Measurements from ENCODE around the gene FER1L5.

Gene FER1L5

GRCh38 chr2:96669539-96670215 is 27.1 kb downstream of the FER1L5 start:
- Histone ChIP-seq H3K4me1 (no peaks in the 10 kb centered on the region), H3K9me3 (ENCODE audit: control insufficient read depth, low read length) (no peaks in the 10 kb centered on the region), H3K79me2 (no peaks in the 10 kb centered on the region), H3K27me3 (ENCODE audit: control insufficient read depth, insufficient read depth, low read length) (no peaks in the 10 kb centered on the region), H3K4me3 (ENCODE audit: low read depth, low read length) (no peak overlapping the region), H3K4me2 (ENCODE audit: low read length) (no peak overlapping the region), H3K9ac (no peak overlapping the region), H3K27ac (no peak overlapping the region), H2AFZ (no peak overlapping the region), H3K36me3 (ENCODE audit: control insufficient read depth, insufficient read depth, low read length) (no peaks in the 10 kb centered on the region)
- no peak for TF ChIP-seq CTCF (IDR thresholded peaks at IDR 0.05)

- no peak overlapping the region for H3K27ac ChIP-seq
- no peaks in the 10 kb centered on the region for H3K79me2 ChIP-seq
- H3K27me3 ChIP-seq (ENCODE audit: control insufficient read depth, insufficient read depth, low read length) = no peaks in the 10 kb centered on the region
- H3K4me2 ChIP-seq (ENCODE audit: low read length) = peak overlapping the region; percentile 59
- TF ChIP-seq CTCF (IDR thresholded peaks at IDR 0.05) = no peak
- peak overlapping the region; percentile 66 for H2AFZ ChIP-seq
- H3K36me3 ChIP-seq (ENCODE audit: control insufficient read depth, insufficient read depth, low read length) = no peaks in the 10 kb centered on the region
- peak overlapping the region; percentile 27 for H3K4me3 ChIP-seq (ENCODE audit: low read depth, low read length)
- no peaks in the 10 kb centered on the region for H3K9me3 ChIP-seq (ENCODE audit: control insufficient read depth, low read length)
- no peak overlapping the region for H3K9ac ChIP-seq
- H3K4me1 ChIP-seq = peaks cover 7% of the 10 kb centered on the region
These were observed 37.3 kb downstream of the FER1L5 start for GRCh38 chr2:96679848-96680247.

DNA sequence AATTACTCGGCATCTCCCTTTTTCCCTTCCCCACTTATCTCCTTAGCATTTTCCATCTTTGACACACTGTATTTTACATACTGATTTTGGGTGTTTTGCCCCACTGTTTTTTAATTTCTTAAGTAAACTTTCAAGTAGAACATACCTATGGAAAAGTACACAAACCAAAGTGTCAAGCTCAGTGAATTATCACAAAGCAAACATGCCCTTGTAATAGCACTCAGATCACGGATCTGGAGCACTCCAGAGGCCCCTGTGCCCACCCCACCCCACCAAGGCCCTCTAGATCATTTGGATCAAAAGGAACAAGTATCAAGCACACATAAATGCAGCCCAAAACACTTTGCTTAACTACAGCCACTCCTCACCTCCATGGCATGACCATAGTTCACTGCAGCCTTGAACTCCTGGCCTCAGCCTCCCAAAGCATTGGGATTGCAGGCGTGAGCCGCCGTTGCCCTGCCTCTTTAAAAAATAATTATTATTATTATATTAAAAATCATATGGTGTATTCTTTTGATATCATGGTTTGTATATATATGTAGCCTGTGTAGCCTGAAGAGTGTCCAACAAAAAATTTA is 38.1 kb downstream of the FER1L5 start:
- TF ChIP-seq CTCF (IDR thresholded peaks at IDR 0.05) = no peak
- Histone ChIP-seq H2AFZ (no peak overlapping the region), H3K9me3 (ENCODE audit: control insufficient read depth, low read length) (no peaks in the 10 kb centered on the region), H3K27ac (no peak overlapping the region), H3K4me2 (ENCODE audit: low read length) (no peak overlapping the region), H3K4me3 (ENCODE audit: low read depth, low read length) (no peak overlapping the region), H3K79me2 (no peaks in the 10 kb centered on the region), H3K36me3 (ENCODE audit: control insufficient read depth, insufficient read depth, low read length) (no peaks in the 10 kb centered on the region), H3K27me3 (ENCODE audit: control insufficient read depth, insufficient read depth, low read length) (no peaks in the 10 kb centered on the region), H3K9ac (no peak overlapping the region), H3K4me1 (peaks cover 7% of the 10 kb centered on the region)

GRCh38 chr2:96681540-96681939 is 39.0 kb downstream of the FER1L5 start:
- Histone ChIP-seq H3K27me3 (ENCODE audit: control insufficient read depth, insufficient read depth, low read length) (no peaks in the 10 kb centered on the region), H2AFZ (no peak overlapping the region), H3K9me3 (ENCODE audit: control insufficient read depth, low read length) (no peaks in the 10 kb centered on the region), H3K79me2 (no peaks in the 10 kb centered on the region), H3K27ac (no peak overlapping the region), H3K36me3 (ENCODE audit: control insufficient read depth, insufficient read depth, low read length) (no peaks in the 10 kb centered on the region), H3K4me3 (ENCODE audit: low read depth, low read length) (no peak overlapping the region), H3K9ac (no peak overlapping the region), H3K4me2 (ENCODE audit: low read length) (no peak overlapping the region), H3K4me1 (peaks cover 7% of the 10 kb centered on the region)
- TF ChIP-seq CTCF (IDR thresholded peaks at IDR 0.05) = no peak

GRCh38 chr2:96683307-96683706 is 40.7 kb downstream of the FER1L5 start:
- no peak overlapping the region for H3K4me2 ChIP-seq (ENCODE audit: low read length)
- H3K9ac ChIP-seq = no peak overlapping the region
- no peaks in the 10 kb centered on the region for H3K27me3 ChIP-seq (ENCODE audit: control insufficient read depth, insufficient read depth, low read length)
- H2AFZ ChIP-seq = no peak overlapping the region
- H3K36me3 ChIP-seq (ENCODE audit: control insufficient read depth, insufficient read depth, low read length) = no peaks in the 10 kb centered on the region
- H3K79me2 ChIP-seq = no peaks in the 10 kb centered on the region
- H3K27ac ChIP-seq = no peak overlapping the region
- peaks cover 7% of the 10 kb centered on the region for H3K4me1 ChIP-seq
- no peaks in the 10 kb centered on the region for H3K9me3 ChIP-seq (ENCODE audit: control insufficient read depth, low read length)
- no peak overlapping the region for H3K4me3 ChIP-seq (ENCODE audit: low read depth, low read length)
- TF ChIP-seq CTCF (IDR thresholded peaks at IDR 0.05) = no peak

Measured in parathyroid adenoma (tissue), 2 donors.